DMS153 treated with DMSO at 0.1 percent for 48 hours (cell line): ENCODE measurements around the gene FBP1.

ENCODE experiments used
- DNase-seq: peaks from one replicate; lab custom pipeline; 2025; ENCODE audit not compliant: unreplicated experiment; lab: John Stamatoyannopoulos, UW

Gene FBP1

GRCh38 chr9:94639061-94639998 is at the start of gene FBP1:
Gene FBP1, minus strand, starts transcription at chr9:94639518. Its CDS starts 208 bp downstream, at chr9:94639310.
- DNase-seq = no peak

- no peak for DNase-seq
Measured at GRCh38 chr9:94687451-94687850, 48.1 kb upstream of the FBP1 start.

GRCh38 chr9:94685359-94685758 is 46.0 kb upstream of the FBP1 start:
- no peak for DNase-seq

- peak; percentile 57 for DNase-seq
Measured at GRCh38 chr9:94681508-94681907, 42.2 kb upstream of the FBP1 start.

GRCh38 chr9:94680621-94681020 is 41.3 kb upstream of the FBP1 start:
- no peak for DNase-seq

GRCh38 chr9:94680020-94680419 is 40.7 kb upstream of the FBP1 start:
- DNase-seq = no peak

- DNase-seq = no peak
Measured at GRCh38 chr9:94679587-94679986, 40.3 kb upstream of the FBP1 start.

- DNase-seq = no peak
Measured at GRCh38 chr9:94677929-94678328, 38.6 kb upstream of the FBP1 start.

GRCh38 chr9:94676446-94677131 is 37.3 kb upstream of the FBP1 start:
- no peak for DNase-seq

- DNase-seq = no peak
Measured at GRCh38 chr9:94675008-94675881, 35.9 kb upstream of the FBP1 start.

GRCh38 chr9:94672811-94673487 is 33.6 kb upstream of the FBP1 start:
- no peak for DNase-seq

GRCh38 chr9:94668928-94669729 is 29.8 kb upstream of the FBP1 start:
- DNase-seq = peak; percentile 48

GRCh38 chr9:94668418-94668927 is 29.2 kb upstream of the FBP1 start:
- no peak for DNase-seq

- no peak for DNase-seq
Measured at GRCh38 chr9:94666364-94667099, 27.2 kb upstream of the FBP1 start.

GRCh38 chr9:94665613-94666012 is 26.3 kb upstream of the FBP1 start:
- no peak for DNase-seq

- no peak for DNase-seq
Measured at GRCh38 chr9:94664801-94665200, 25.5 kb upstream of the FBP1 start.

GRCh38 chr9:94663640-94664039 is 24.3 kb upstream of the FBP1 start:
- no peak for DNase-seq

GRCh38 chr9:94663140-94663539 is 23.8 kb upstream of the FBP1 start:
- DNase-seq = no peak
